ENCODE data around the gene MYORG. TPM values are rescaled to one million over a fixed set of nuclear protein-coding genes. Genes with fewer than 3 reads are reported as not detected.
"Not testable (repeated sequence)": the region's sequence is repeated elsewhere in the genome, so short reads cannot be mapped to it uniquely, and the experiment has no call there.

MYORG gene
- total RNA-seq, 6 donors from 2014 or later = 2.1 to 11.6 (median 7.4) TPM

GRCh38 chr9:34341659-34342295, 34.9 kb downstream of the MYORG start:
- no peak for ATAC-seq (ENCODE audit: low FRiP score in 2 of 2)
- Histone ChIP-seq H3K4me1 (peaks cover 0 to 13% (median 5%) of the 10 kb centered on the region in 4 donors), H3K4me3 (no peak overlapping the region), H3K27me3 (no peaks in the 10 kb centered on the region), H3K9me3 (no peaks in the 10 kb centered on the region), H3K36me3 (peaks cover 0 to 53% (median 23%) of the 10 kb centered on the region in 4 donors), H3K27ac (no peak overlapping the region)
- TF ChIP-seq, protein P1, sequence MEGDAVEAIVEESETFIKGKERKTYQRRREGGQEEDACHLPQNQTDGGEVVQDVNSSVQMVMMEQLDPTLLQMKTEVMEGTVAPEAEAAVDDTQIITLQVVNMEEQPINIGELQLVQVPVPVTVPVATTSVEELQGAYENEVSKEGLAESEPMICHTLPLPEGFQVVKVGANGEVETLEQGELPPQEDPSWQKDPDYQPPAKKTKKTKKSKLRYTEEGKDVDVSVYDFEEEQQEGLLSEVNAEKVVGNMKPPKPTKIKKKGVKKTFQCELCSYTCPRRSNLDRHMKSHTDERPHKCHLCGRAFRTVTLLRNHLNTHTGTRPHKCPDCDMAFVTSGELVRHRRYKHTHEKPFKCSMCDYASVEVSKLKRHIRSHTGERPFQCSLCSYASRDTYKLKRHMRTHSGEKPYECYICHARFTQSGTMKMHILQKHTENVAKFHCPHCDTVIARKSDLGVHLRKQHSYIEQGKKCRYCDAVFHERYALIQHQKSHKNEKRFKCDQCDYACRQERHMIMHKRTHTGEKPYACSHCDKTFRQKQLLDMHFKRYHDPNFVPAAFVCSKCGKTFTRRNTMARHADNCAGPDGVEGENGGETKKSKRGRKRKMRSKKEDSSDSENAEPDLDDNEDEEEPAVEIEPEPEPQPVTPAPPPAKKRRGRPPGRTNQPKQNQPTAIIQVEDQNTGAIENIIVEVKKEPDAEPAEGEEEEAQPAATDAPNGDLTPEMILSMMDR (IDR thresholded peaks at IDR 0.05) = no peak
- TF ChIP-seq POLR2A (IDR thresholded peaks at IDR 0.05) (no peak), POLR2AphosphoS5 (IDR thresholded peaks at IDR 0.05) (no peak), EP300 (IDR thresholded peaks at IDR 0.05) (no peak)
- DNase-seq = no peak
- WGBS, 2 donors = 81 to 82% methylated on average over 6 to 7 of the region's 7 CpGs

DNA sequence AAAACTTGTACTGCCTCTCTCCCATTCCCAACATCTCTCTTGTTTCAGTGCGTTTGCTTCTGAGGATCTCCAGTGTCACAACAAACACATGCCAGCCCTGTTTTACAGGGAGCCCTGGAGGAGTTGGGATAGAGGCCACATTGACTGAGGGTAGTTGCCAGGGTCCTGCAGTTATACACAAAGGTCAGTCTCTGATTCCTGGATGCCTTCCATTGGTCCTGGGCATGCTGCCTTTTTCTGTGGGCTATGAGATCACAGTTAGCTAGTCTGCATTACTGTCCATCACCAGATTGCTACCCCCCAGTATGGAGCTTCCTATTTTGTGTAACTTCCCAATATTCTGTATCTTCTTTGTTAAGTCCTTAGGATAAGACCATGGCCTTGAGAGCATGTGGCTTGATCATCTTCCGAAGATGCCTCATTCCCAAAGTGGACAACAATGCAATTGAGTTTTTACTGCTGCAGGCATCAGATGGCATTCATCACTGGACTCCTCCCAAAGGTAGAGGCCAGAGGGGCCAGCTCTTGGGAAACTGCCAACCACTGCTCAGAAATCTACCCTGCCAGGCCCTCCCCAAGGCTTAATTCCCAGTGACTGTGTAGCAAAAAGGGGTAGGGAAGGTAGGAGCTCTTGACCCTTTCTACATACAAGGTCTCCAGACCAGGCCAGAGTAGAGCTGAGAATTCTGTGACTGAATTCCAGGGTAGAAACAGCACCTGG, 37.9 kb downstream of the MYORG start:
- Histone ChIP-seq H3K9me3 (no peaks in the 10 kb centered on the region), H3K4me1 (peaks cover 0 to 11% (median 5%) of the 10 kb centered on the region in 4 donors), H3K36me3 (peaks cover 0 to 58% (median 22%) of the 10 kb centered on the region in 4 donors), H3K27me3 (no peaks in the 10 kb centered on the region), H3K4me3 (no peak overlapping the region), H3K27ac (no peak overlapping the region)
- TF ChIP-seq, protein P1 (IDR thresholded peaks at IDR 0.05) = no peak
- TF ChIP-seq EP300 (IDR thresholded peaks at IDR 0.05) = no peak
- TF ChIP-seq POLR2A (IDR thresholded peaks at IDR 0.05) = no peak
- TF ChIP-seq POLR2AphosphoS5 (IDR thresholded peaks at IDR 0.05) = no peak
- 84 to 92% methylated on average over 2 of the region's 2 CpGs for WGBS, 2 donors
- DNase-seq (no peak), ATAC-seq (ENCODE audit: low FRiP score in 2 of 2) (no peak)

- DNase-seq; H3K4me3 ChIP-seq; ATAC-seq (ENCODE audit: low FRiP score in 2 of 2); H3K27ac ChIP-seq; H3K9me3 ChIP-seq; H3K27me3 ChIP-seq: not testable (repeated sequence)
- peaks cover 0 to 10% (median 3%) of the 10 kb centered on the region in 4 donors for H3K4me1 ChIP-seq
- peaks cover 0 to 52% (median 18%) of the 10 kb centered on the region in 4 donors for H3K36me3 ChIP-seq
These were observed 38.6 kb downstream of the MYORG start for GRCh38 chr9:34338079-34338478.

- TF ChIP-seq, protein P1 (IDR thresholded peaks at IDR 0.05) = no peak
- TF ChIP-seq EP300 (IDR thresholded peaks at IDR 0.05) = no peak
- WGBS, 2 donors = 86 to 97% methylated on average over 1 to 2 of the region's 2 CpGs
- ATAC-seq (ENCODE audit: low FRiP score in 2 of 2) (no peak), DNase-seq (no peak)
- Histone ChIP-seq H3K4me3 (no peak overlapping the region), H3K9me3 (no peaks in the 10 kb centered on the region), H3K27ac (no peak overlapping the region), H3K36me3 (peaks cover 0 to 45% (median 17%) of the 10 kb centered on the region in 4 donors), H3K27me3 (no peaks in the 10 kb centered on the region), H3K4me1 (peaks cover 0 to 8% (median 3%) of the 10 kb centered on the region in 4 donors)
These were observed 39.3 kb downstream of the MYORG start for GRCh38 chr9:34337403-34337802.

GRCh38 chr9:34335376-34335775, 41.3 kb downstream of the MYORG start:
- 85 to 89% methylated on average over 4 of the region's 4 CpGs for WGBS, 2 donors
- no peak for ATAC-seq (ENCODE audit: low FRiP score in 2 of 2)
- TF ChIP-seq EP300 (IDR thresholded peaks at IDR 0.05) (no peak), POLR2AphosphoS5 (IDR thresholded peaks at IDR 0.05) (no peak), POLR2A (IDR thresholded peaks at IDR 0.05) (no peak)
- TF ChIP-seq, protein P1 (IDR thresholded peaks at IDR 0.05) = no peak

More at GRCh38 chr9:34335376-34335775, 41.3 kb downstream of the MYORG start:
- no peak overlapping the region for H3K27ac ChIP-seq
- no peaks in the 10 kb centered on the region for H3K9me3 ChIP-seq
- peaks cover 0 to 25% (median 13%) of the 10 kb centered on the region in 4 donors for H3K36me3 ChIP-seq
- DNase-seq = no peak
- H3K4me1 ChIP-seq = peaks cover 2 to 7% (median 5%) of the 10 kb centered on the region in 4 donors
- no peaks in the 10 kb centered on the region for H3K27me3 ChIP-seq
- no peak overlapping the region for H3K4me3 ChIP-seq
